Bone marrow (tissue), 2 donors: ENCODE measurements around the gene MEI1.

Experiments
- DNase-seq, 2 donors: peaks; one replicate each; lab custom pipeline; 2025; lab: John Stamatoyannopoulos, UW

Gene MEI1

GRCh38 chr22:41782751-41783150, 83.4 kb downstream of the MEI1 start:
- DNase-seq, result no peak

- DNase-seq, result no peak
Measured at GRCh38 chr22:41787331-41787730, 88.0 kb downstream of the MEI1 start.

GRCh38 chr22:41793871-41794270, 94.6 kb downstream of the MEI1 start:
- no peak for DNase-seq

GRCh38 chr22:41798736-41799135, 99.4 kb downstream of the MEI1 start:
- DNase-seq, result no peak

- DNase-seq, result peak in 1 of 2 donors; percentile 78
Measured at GRCh38 chr22:41799486-41800347, 100.4 kb downstream of the MEI1 start.

- peak; percentile 80 to 93 for DNase-seq
Measured at GRCh38 chr22:41800348-41801146, 101.2 kb downstream of the MEI1 start, which contains the start of gene CCDC134. Gene CCDC134, plus strand, starts transcription at chr22:41800679. Its CDS starts 8,212 bp downstream, at chr22:41808891.

GRCh38 chr22:41801147-41801819, 102.0 kb downstream of the MEI1 start:
- no peak for DNase-seq

- no peak for DNase-seq
Measured at GRCh38 chr22:41801886-41802285, 102.6 kb downstream of the MEI1 start.

- DNase-seq, result no peak
Measured at GRCh38 chr22:41805639-41806038, 106.3 kb downstream of the MEI1 start.

- DNase-seq, result no peak
Measured at GRCh38 chr22:41808400-41808799, 109.1 kb downstream of the MEI1 start.

- DNase-seq, result no peak
Measured at GRCh38 chr22:41810022-41810421, 110.7 kb downstream of the MEI1 start.

- DNase-seq, result no peak
Measured at GRCh38 chr22:41812805-41813545, 113.7 kb downstream of the MEI1 start.

GRCh38 chr22:41813726-41814410, 114.6 kb downstream of the MEI1 start:
- DNase-seq, result no peak

GRCh38 chr22:41815716-41816115, 116.4 kb downstream of the MEI1 start:
- no peak for DNase-seq

- no peak for DNase-seq
Measured at GRCh38 chr22:41816241-41816640, 116.9 kb downstream of the MEI1 start.

GRCh38 chr22:41816871-41817270, 117.6 kb downstream of the MEI1 start:
- no peak for DNase-seq

- no peak for DNase-seq
Measured at GRCh38 chr22:41818011-41818410, 118.7 kb downstream of the MEI1 start.

- DNase-seq, result no peak
Measured at GRCh38 chr22:41818596-41818995, 119.3 kb downstream of the MEI1 start.

GRCh38 chr22:41819257-41819656, 120.0 kb downstream of the MEI1 start:
- DNase-seq, result no peak

- no peak for DNase-seq
Measured at GRCh38 chr22:41820447-41820846, 121.1 kb downstream of the MEI1 start.
